Karpas-422 (cell line): ENCODE measurements around the gene MCEE. TPM values are rescaled to one million over a fixed set of nuclear protein-coding genes. Genes with fewer than 3 reads are reported as not detected.
"Not testable (repeated sequence)": the region's sequence is repeated elsewhere in the genome, so short reads cannot be mapped to it uniquely, and the experiment has no call there.

Experiments
- DNase-seq: peaks from one replicate; pipeline ENCODE4 v3.0.0-alpha.2; 2015
- H2AFZ ChIP-seq: fragments of 200-600 bp; sonication (generic); 2 replicates; pipeline ENCODE4 v1.6.1; 2014; ENCODE audit warnings: antibody characterized with exemption, low read length, mixed read lengths
- H3K27ac ChIP-seq: fragments of 200-600 bp; sonication (generic); 2 replicates; pipeline ENCODE4 v1.5.1; 2014; ENCODE audit warnings: mild to moderate bottlenecking, low read length, moderate library complexity
- H3K27me3 ChIP-seq: fragments of 200-600 bp; sonication (generic); 2 replicates; pipeline ENCODE4 v1.6.1; 2014; ENCODE audit warnings: low read length, mixed read lengths
- H3K36me3 ChIP-seq: fragments of 200-600 bp; sonication (generic); 2 replicates; pipeline ENCODE4 v1.6.1; 2014; ENCODE audit warnings: low read length, mixed read lengths; ENCODE audit not compliant: insufficient read depth
- H3K4me1 ChIP-seq: fragments of 200-600 bp; sonication (generic); 2 replicates; pipeline ENCODE4 v1.6.1; 2014; ENCODE audit warnings: mild to moderate bottlenecking, low read length, mixed read lengths
- H3K4me2 ChIP-seq: fragments of 200-600 bp; sonication (generic); 2 replicates; pipeline ENCODE4 v1.6.1; 2014; ENCODE audit warnings: low read length, low read depth, mild to moderate bottlenecking; ENCODE audit not compliant: poor library complexity, severe bottlenecking
- H3K4me3 ChIP-seq: fragments of 200-600 bp; sonication (generic); 2 replicates; pipeline ENCODE4 v1.5.1; 2014; ENCODE audit warnings: mild to moderate bottlenecking, antibody characterized with exemption, low read length, mixed read lengths
- H3K79me2 ChIP-seq: fragments of 200-600 bp; sonication (generic); 2 replicates; pipeline ENCODE4 v1.6.1; 2014; ENCODE audit warnings: mild to moderate bottlenecking, low read length, mixed read lengths
- H3K9ac ChIP-seq: fragments of 200-600 bp; sonication (generic); 2 replicates; pipeline ENCODE4 v1.6.0; 2014; ENCODE audit warnings: low read length
- H3K9me2 ChIP-seq: fragments of 200-600 bp; sonication (generic), shearing (Covaris generic); replicated peaks from 2 replicates; pipeline ENCODE4 v1.6.0; 2014; ENCODE audit warnings: mild to moderate bottlenecking, low read length, moderate library complexity; ENCODE audit not compliant: insufficient read depth
- H3K9me3 ChIP-seq: fragments of 300-700, 200-600 bp; sonication (generic); 2 replicates; pipeline ENCODE4 v1.6.1; 2014; ENCODE audit warnings: low read length, mixed read lengths
- H4K20me1 ChIP-seq: fragments of 200-600 bp; sonication (generic); 2 replicates; pipeline ENCODE4 v1.6.1; 2014; ENCODE audit warnings: mild to moderate bottlenecking, antibody characterized with exemption, low read length, low read depth; ENCODE audit not compliant: insufficient read depth
- total RNA-seq: library from RNA; depleted of rRNA; stranded (reverse); fragments of >200 nt; shearing (Covaris generic); gene quantifications from 2 replicates; pipeline ENCODE4 v1.2.3, GENCODE V29; 2014; ENCODE audit warnings: low replicate concordance

Gene MCEE
- total RNA-seq, 1 experiment from 2014 or later: 27.9 TPM

DNA sequence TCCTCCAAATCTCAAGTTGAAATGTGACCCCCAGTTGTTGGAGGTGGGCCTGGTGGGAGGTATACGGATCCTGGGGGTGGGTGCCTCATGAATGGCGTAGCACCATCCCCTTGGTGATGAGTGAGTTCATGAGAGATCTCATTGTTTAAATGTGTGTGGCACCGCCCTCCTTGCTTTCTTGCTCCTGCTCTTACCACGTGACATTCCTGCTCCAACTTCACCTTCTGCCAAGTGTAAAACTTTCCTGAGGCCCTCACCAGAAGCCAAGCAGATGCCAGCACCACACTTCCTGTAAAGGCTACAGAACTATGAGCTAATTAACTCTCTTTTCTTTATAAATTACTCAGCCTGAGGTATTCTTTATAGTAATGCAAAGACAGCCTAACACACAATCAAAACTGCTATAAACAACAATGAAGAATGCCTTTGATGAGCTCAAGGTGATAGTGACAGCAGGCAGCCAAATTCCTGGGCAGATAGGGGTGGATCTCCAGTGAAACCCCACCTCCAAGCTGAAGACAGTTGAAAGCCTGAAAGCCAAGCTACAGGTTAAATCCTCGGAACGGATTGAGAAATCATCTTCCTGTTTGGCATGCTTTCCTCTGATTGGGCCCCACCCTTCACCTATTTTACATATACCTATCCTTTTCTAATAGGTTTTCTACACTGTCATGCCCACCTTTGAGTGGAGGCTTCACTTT is 26.9 kb downstream of the MCEE start:
- no peak overlapping the region for H3K4me2 ChIP-seq
- H3K4me1 ChIP-seq: peaks cover 10% of the 10 kb centered on the region
- H3K27me3 ChIP-seq: no peaks in the 10 kb centered on the region
- no peak overlapping the region for H3K27ac ChIP-seq
- no peaks in the 10 kb centered on the region for H3K79me2 ChIP-seq
- no peak for DNase-seq
- no peak overlapping the region for H3K4me3 ChIP-seq
- no peaks in the 10 kb centered on the region for H3K9me3 ChIP-seq
- H3K36me3 ChIP-seq: no peaks in the 10 kb centered on the region
- no peaks in the 10 kb centered on the region for H4K20me1 ChIP-seq
- 0 out of 2 replicates have a peak overlapping the region, but pooled peaks have one; percentile 2 for H2AFZ ChIP-seq
- no peaks in the 10 kb centered on the region for H3K9me2 ChIP-seq
- no peak overlapping the region for H3K9ac ChIP-seq

DNA sequence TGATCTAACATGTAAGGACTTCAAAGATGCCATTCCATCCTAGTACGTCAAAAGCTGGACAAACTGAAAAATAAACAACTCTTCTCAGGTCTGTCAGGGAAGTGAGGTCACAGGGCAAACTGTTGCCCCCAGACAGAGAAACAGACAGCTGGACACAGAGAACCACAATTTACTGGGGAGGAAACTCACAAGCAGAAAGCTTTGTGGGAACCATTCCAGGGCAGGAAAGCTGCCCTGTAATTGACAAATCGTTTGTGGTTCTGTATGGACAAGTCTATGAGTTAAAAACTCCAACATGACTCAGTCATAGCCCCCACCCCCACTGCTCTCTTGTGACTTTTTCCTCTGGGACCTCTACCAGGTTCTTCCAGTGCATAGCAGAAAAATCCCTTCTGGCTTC is 28.4 kb downstream of the MCEE start:
- H3K9me3 ChIP-seq: no peaks in the 10 kb centered on the region
- H2AFZ ChIP-seq: no peak overlapping the region
- no peak overlapping the region for H3K27ac ChIP-seq
- no peak overlapping the region for H3K4me3 ChIP-seq
- no peaks in the 10 kb centered on the region for H3K9me2 ChIP-seq
- no peak for DNase-seq
- H3K27me3 ChIP-seq: no peaks in the 10 kb centered on the region
- H3K9ac ChIP-seq: no peak overlapping the region
- no peak overlapping the region for H3K4me2 ChIP-seq
- no peaks in the 10 kb centered on the region for H3K79me2 ChIP-seq
- H4K20me1 ChIP-seq: no peaks in the 10 kb centered on the region
- no peaks in the 10 kb centered on the region for H3K36me3 ChIP-seq
- peaks cover 10% of the 10 kb centered on the region for H3K4me1 ChIP-seq

DNA sequence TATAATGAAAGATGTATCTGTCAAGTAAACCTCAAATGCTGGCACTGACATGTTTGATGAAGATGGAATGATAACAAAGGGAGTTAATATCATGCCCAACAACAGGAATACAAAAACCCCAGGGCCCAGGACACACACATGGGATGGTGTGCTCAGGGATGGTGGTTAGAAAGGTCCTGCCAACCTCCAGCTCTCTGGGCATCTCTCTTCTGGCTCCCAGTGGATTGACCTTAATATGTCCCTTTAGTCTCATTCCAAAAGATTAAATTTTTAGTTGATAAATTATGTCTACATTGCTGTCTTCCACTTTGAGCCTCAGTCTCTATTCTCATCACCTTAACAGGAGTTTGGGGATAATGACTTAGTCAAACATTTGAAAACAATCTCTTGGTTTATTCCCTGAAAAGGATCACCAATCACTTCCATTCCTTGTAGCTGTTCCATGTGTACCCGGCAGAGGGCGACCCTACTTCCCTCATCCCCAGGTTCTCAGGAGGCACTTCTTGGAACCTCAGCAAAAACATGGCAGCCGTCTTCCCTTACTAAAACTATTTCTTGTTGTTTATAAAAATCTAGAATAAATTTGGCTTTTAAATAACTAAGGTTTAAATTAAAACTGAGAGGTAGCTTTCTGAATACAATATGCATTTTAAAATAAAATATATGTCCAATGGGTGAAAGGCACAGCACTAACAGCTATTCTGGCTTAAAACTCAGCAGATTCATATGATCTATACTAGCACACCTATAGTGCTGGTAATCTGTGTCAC is 29.6 kb downstream of the MCEE start:
- Histone ChIP-seq H2AFZ (peak overlapping the region; percentile 79; the same call in 1 of the 2 replicates), H3K36me3 (no peaks in the 10 kb centered on the region)

DNA sequence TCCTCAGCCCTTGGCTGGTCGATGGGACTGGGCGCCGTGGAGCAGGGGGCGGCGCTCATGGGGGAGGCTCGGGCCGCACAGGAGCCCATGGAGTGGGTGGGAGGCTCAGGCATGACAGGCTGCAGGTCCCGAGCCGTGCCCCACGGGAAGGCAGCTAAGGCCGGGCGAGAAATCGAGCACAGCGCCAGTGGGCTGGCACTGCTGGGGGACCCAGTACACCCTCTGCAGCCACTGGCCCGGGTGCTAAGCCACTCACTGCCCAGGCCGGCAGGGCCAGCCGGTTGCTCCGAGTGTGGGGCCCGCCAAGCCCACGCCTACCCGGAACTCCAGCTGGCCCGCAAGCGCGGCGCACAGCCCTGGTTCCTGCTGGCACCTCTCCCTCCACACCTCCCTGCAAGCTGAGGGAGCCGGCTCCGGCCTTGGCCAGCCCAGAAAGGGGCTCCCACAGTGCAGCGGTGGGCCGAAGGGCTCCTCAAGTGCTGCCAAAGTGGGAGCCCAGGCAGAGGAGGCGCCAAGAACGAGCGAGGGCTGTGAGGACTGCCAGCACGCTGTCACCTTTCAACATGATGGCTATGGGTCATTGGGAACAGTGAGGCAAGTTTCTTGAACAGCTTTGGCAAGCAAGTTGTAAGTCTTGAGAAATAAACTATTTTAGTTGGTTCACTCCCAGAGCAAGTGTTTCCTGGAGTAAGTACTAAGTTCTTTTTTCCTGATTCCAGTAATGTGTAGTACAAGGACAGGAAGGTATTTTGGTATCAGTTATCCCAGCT is 37.4 kb downstream of the MCEE start:
- DNase-seq, H3K4me1 ChIP-seq, H4K20me1 ChIP-seq, H3K4me3 ChIP-seq, H3K79me2 ChIP-seq, H3K9me3 ChIP-seq, H3K9ac ChIP-seq, H3K9me2 ChIP-seq, H3K27me3 ChIP-seq, H2AFZ ChIP-seq, H3K27ac ChIP-seq, H3K4me2 ChIP-seq, H3K36me3 ChIP-seq: not testable (repeated sequence)

More for the DNA sequence above, 29.6 kb downstream of the MCEE start:
- H3K4me3 ChIP-seq: no peak overlapping the region
- no peaks in the 10 kb centered on the region for H4K20me1 ChIP-seq
- no peaks in the 10 kb centered on the region for H3K9me3 ChIP-seq
- H3K27me3 ChIP-seq: no peaks in the 10 kb centered on the region
- no peak overlapping the region for H3K9ac ChIP-seq
- peaks cover 10% of the 10 kb centered on the region for H3K4me1 ChIP-seq
- H3K4me2 ChIP-seq: peak overlapping the region; percentile 15
- no peaks in the 10 kb centered on the region for H3K9me2 ChIP-seq
- peak; percentile 81 for DNase-seq
- H3K27ac ChIP-seq: no peak overlapping the region
- no peaks in the 10 kb centered on the region for H3K79me2 ChIP-seq

DNA sequence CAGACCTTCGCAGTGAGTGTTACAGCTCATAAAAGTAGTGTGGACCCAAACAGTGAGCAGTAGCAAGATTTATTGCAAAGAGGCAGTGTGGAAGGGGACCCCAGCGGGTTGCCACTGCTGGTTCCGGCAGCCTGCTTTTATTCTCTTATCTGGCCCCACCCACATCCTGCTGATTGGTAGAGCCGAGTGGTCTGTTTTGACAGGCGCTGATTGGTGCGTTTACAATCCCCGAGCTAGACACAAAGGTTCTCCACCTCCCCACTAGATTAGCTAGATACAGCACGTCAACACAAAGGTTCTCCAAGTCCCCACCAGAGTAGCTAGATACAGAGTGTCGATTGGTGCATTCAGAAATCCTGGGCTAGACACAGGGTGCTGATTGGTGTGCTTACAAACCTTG is 38.2 kb downstream of the MCEE start:
- H3K9me2 ChIP-seq, H3K79me2 ChIP-seq, H3K4me3 ChIP-seq, H3K36me3 ChIP-seq, H3K9me3 ChIP-seq, H2AFZ ChIP-seq, H3K9ac ChIP-seq, H3K4me2 ChIP-seq, H3K27ac ChIP-seq, H3K27me3 ChIP-seq, H4K20me1 ChIP-seq, H3K4me1 ChIP-seq, DNase-seq: not testable (repeated sequence)

DNA sequence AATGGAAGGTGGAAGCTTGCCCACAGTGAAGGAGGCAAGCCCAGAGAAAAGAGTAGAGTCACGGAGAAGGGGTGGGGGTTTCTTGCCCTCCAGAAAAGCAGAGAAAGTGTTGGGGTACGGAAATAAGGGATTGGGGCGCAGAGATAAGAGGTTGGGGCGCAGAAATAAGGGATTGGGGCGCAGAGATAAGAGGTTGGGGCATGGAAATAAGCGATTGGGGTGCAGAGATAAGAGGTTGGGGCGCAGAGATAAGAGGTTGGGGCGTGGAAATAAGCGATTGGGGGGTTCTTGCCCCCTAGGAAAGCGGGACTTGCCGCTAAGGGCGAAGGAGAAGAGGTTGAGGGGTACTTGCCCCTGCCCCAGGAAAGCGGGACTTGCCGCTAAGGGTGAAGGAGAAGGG is 40.6 kb downstream of the MCEE start:
- not testable (repeated sequence) for H2AFZ ChIP-seq, H3K4me2 ChIP-seq, H3K4me1 ChIP-seq, DNase-seq, H3K27ac ChIP-seq, H4K20me1 ChIP-seq, H3K27me3 ChIP-seq, H3K4me3 ChIP-seq, H3K9me3 ChIP-seq, H3K79me2 ChIP-seq, H3K9me2 ChIP-seq, H3K36me3 ChIP-seq, H3K9ac ChIP-seq

DNA sequence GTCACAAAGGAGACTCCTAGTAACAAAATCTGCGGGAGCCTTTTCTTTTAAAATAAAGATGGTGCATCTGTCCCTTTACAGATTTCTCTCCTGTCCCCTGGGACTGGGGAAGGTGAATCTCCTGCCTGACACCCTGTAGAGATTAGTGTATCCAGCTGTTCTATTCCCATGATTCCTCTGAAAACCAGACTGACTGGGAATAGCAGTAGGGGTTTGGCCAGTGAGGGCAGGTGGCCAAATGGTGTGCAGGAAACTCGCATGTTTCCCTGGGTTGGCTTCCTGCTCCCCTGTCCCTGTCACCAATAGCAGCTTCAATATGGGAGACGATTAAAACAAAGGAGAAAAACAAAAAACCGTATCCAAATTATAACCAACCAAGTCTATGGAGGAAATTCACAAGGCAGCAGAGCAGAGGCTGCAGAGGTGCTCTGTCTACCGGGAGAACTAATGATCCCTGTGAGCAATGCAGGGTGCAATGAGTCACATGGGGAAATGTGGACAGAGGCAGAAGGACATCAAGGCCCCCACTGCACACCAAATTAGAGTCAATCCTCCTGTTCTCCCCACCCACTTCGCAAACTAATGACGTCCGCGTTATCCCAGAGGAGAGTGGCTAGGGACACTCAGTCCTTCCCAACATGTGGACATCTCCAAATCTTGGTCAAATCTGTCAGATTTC is 44.6 kb downstream of the MCEE start:
- H3K4me3 ChIP-seq: not testable (repeated sequence)

More for the DNA sequence above, 44.6 kb downstream of the MCEE start:
- not testable (repeated sequence) for H3K27me3 ChIP-seq, H3K4me2 ChIP-seq, H2AFZ ChIP-seq, H4K20me1 ChIP-seq, H3K4me1 ChIP-seq, H3K79me2 ChIP-seq, H3K9ac ChIP-seq, H3K27ac ChIP-seq, H3K9me3 ChIP-seq, H3K36me3 ChIP-seq, DNase-seq, H3K9me2 ChIP-seq
